SK-N-MC (cell line): ENCODE data around the gene DFFB.

Experiments
- EZH2 ChIP-seq: fragments of 200-600 bp; sonication (generic); IDR thresholded peaks from one replicate; pipeline ENCODE4 v1.6.1; 2017; ENCODE audit warnings: antibody characterized with exemption
- POLR2AphosphoS5 ChIP-seq: IDR thresholded peaks from 2 replicates; pipeline ENCODE4 v1.6.1; 2012; ENCODE audit warnings: mild to moderate bottlenecking, low read depth, low read length, borderline replicate concordance

GRCh38 chr1:3917761-3918160 lies 60.5 kb downstream of the DFFB start:
- TF ChIP-seq EZH2: no peak
- no peak for TF ChIP-seq POLR2AphosphoS5
